Gastrocnemius medialis (tissue), 4 donors: ENCODE data around the gene DRGX. TPM values are rescaled to one million over a fixed set of nuclear protein-coding genes. Genes with fewer than 3 reads are reported as not detected.

Experiments used
- ATAC-seq, 2 donors: fragments of 150-250 bp; one replicate each; pipeline ENCODE4 v1.9.1; 2016
- DNase-seq, 2 donors: peaks; one replicate each; pipeline ENCODE4 v3.0.0-alpha.2; 2019
- H3K27ac ChIP-seq, 4 donors: fragments of 200-600 bp; sonication (generic); 1 replicate in 1 of 4; 2 replicates in 3 of 4; pipeline ENCODE4 v1.5.1; 2016 to 2018; ENCODE audit warnings: mild to moderate bottlenecking in 2 of 4, moderate library complexity in 1 of 4
- H3K27me3 ChIP-seq, 3 donors: fragments of 200-600 bp; sonication (generic) in 2 of 3; 1 replicate in 1 of 3; 2 replicates in 2 of 3; pipeline versions ENCODE4 v1.5.1 to v1.6.0; 2016 to 2019; ENCODE audit warnings: mild to moderate bottlenecking in 1 of 3, moderate library complexity in 1 of 3
- H3K36me3 ChIP-seq, 2 donors: fragments of 200-600 bp; sonication (generic) in 1 of 2; one replicate each; pipeline ENCODE4 v1.5.1; 2017 to 2018
- H3K4me1 ChIP-seq, 2 donors: fragments of 200-600 bp; sonication (generic) in 1 of 2; one replicate each; pipeline ENCODE4 v1.5.1; 2016 to 2017; ENCODE audit warnings: mild to moderate bottlenecking in 2 of 2
- H3K4me3 ChIP-seq, 4 donors: fragments of 200-600 bp; sonication (generic) in 3 of 4; 1 replicate in 1 of 4; 2 replicates in 3 of 4; pipeline ENCODE4 v1.5.1; 2016 to 2019; ENCODE audit warnings: mild to moderate bottlenecking in 2 of 4
- H3K9me3 ChIP-seq, 3 donors: fragments of 200-600 bp; sonication (generic) in 2 of 3; 1 replicate in 1 of 3; 2 replicates in 2 of 3; pipeline ENCODE4 v1.5.1; 2016 to 2019
- CTCF ChIP-seq, 5 experiments: fragments of 450-650 bp in 3 of 5; fragments of 200-600 bp in 2 of 5; sonication (generic) in 2 of 5; IDR thresholded peaks in 4 of 5; conservative IDR thresholded peaks in 1 of 5; 1 replicate in 4 of 5; 2 replicates in 1 of 5; pipeline ENCODE4 v1.5.1; 2016 to 2019; ENCODE audit warnings: antibody characterized with exemption in 5 of 5, mild to moderate bottlenecking in 3 of 5, moderate library complexity in 3 of 5
- POLR2A ChIP-seq, 2 donors: fragments of 450-650 bp; IDR thresholded peaks; one replicate each; pipeline ENCODE4 v1.6.1; 2017; ENCODE audit warnings: antibody characterized with exemption in 2 of 2, mild to moderate bottlenecking in 2 of 2, moderate library complexity in 2 of 2
- in situ Hi-C, 4 donors: fragments of 200-750 bp; cut with MboI; loops; one replicate each; pipeline versions ENCODE4 v1.15.0 to v1.8.0; 2017; ENCODE audit warnings: low sequenced_read_pairs in 4 of 4
- intact Hi-C: fragments of 100-400 bp; cut with DNase I; formaldehyde crosslinking; loops from one replicate; pipeline ENCODE4 v1.15.1; 2023; ENCODE audit warnings: low total_unique reads
- total RNA-seq, 4 donors: library from RNA; depleted of rRNA; stranded (reverse); fragments of >200 nt; gene quantifications; one replicate each; pipeline versions ENCODE4 v1.1.0 to v1.2.3, GENCODE V29; 2016

DRGX gene
- total RNA-seq, 4 donors from 2014 or later: not detected

GRCh38 chr10:49325916-49326783, 69.7 kb downstream of the DRGX start:
- ATAC-seq: no peak
- in situ Hi-C loops: no loop called here
- H3K9me3 ChIP-seq: no peaks in the 10 kb centered on the region
- no peak for DNase-seq
- peaks cover 0 to 32% of the 10 kb centered on the region in 2 donors for H3K36me3 ChIP-seq
- no peak overlapping the region for H3K4me3 ChIP-seq
- TF ChIP-seq POLR2A (IDR thresholded peaks at IDR 0.05): no peak
- TF ChIP-seq CTCF (IDR thresholded peaks at IDR 0.05 in 4 of 5, conservative IDR thresholded peaks at IDR 0.05 in 1 of 5): no peak
- peak overlapping the region in 2 of 4 donors; percentile 40 to 47 for H3K27ac ChIP-seq
- no peaks in the 10 kb centered on the region for H3K27me3 ChIP-seq
- peaks cover 7 to 9% of the 10 kb centered on the region in 2 donors for H3K4me1 ChIP-seq
- intact Hi-C loops: no loop called here

GRCh38 chr10:49325131-49325915, 70.6 kb downstream of the DRGX start:
- Histone ChIP-seq H3K4me3 (no peak overlapping the region), H3K9me3 (no peaks in the 10 kb centered on the region), H3K27me3 (no peaks in the 10 kb centered on the region), H3K27ac (peak overlapping the region in 1 of 4 donors; percentile 47), H3K4me1 (peaks cover 7 to 10% of the 10 kb centered on the region in 2 donors), H3K36me3 (peaks cover 0 to 41% of the 10 kb centered on the region in 2 donors)
- ATAC-seq: no peak
- intact Hi-C loops (no loop called here), in situ Hi-C loops (no loop called here)
- TF ChIP-seq POLR2A (IDR thresholded peaks at IDR 0.05): no peak
- no peak for TF ChIP-seq CTCF (IDR thresholded peaks at IDR 0.05 in 4 of 5, conservative IDR thresholded peaks at IDR 0.05 in 1 of 5)
- DNase-seq: no peak

- Histone ChIP-seq H3K9me3 (no peaks in the 10 kb centered on the region), H3K36me3 (peaks cover 0 to 43% of the 10 kb centered on the region in 2 donors), H3K27ac (peak overlapping the region in 2 of 4 donors; percentile 77 to 95), H3K4me1 (peaks cover 7 to 14% of the 10 kb centered on the region in 2 donors), H3K4me3 (no peak overlapping the region), H3K27me3 (no peaks in the 10 kb centered on the region)
- DNase-seq: peak in 1 of 2 donors; percentile 15
- intact Hi-C loops: no loop called here
- no peak for TF ChIP-seq POLR2A (IDR thresholded peaks at IDR 0.05)
- no peak for TF ChIP-seq CTCF (IDR thresholded peaks at IDR 0.05 in 4 of 5, conservative IDR thresholded peaks at IDR 0.05 in 1 of 5)
- ATAC-seq: no peak
- in situ Hi-C loops: no loop called here
These were observed 71.2 kb downstream of the DRGX start for GRCh38 chr10:49324711-49325110.

GRCh38 chr10:49323896-49324270, 72.0 kb downstream of the DRGX start:
- peaks cover 0 to 47% of the 10 kb centered on the region in 2 donors for H3K36me3 ChIP-seq
- H3K27me3 ChIP-seq: no peaks in the 10 kb centered on the region
- TF ChIP-seq POLR2A (IDR thresholded peaks at IDR 0.05) (no peak), CTCF (IDR thresholded peaks at IDR 0.05 in 4 of 5, conservative IDR thresholded peaks at IDR 0.05 in 1 of 5) (no peak)
- intact Hi-C loops (loop anchor here (2.0 kb wide), 1 partner anchor 105 kb away; no protein-coding TSS in a partner anchor), in situ Hi-C loops (no loop called here)
- H3K4me3 ChIP-seq: no peak overlapping the region
- no peaks in the 10 kb centered on the region for H3K9me3 ChIP-seq
- H3K4me1 ChIP-seq: peaks cover 10 to 14% of the 10 kb centered on the region in 2 donors
- ATAC-seq (no peak), DNase-seq (peak in 1 of 2 donors; percentile 10)
- H3K27ac ChIP-seq: peak overlapping the region; percentile 66 to 95 (median 82)
